IMR-90 (cell line): Measurements from ENCODE around the gene GIT1. TPM values are rescaled to one million over a fixed set of nuclear protein-coding genes. Genes with fewer than 3 reads are reported as not detected.

Experiments used
- ATAC-seq: fragments of 200-7000 bp; cut with Tn5 transposase; 2 replicates; pipeline ENCODE4 v1.9.1; 2020; ENCODE audit warnings: low read depth, mild to moderate bottlenecking, moderate library complexity
- BruUV-seq: library from RNA; stranded (reverse); fragments of 400-500 nt; replicated peaks from 2 replicates; lab custom pipeline; 2021; lab: Mats Ljungman, UMichigan
- CTCF ChIA-PET: fragments of 300-600 bp; formaldehyde crosslinking; extraction: SDS; loops from one replicate; lab custom pipeline; 2021; ENCODE audit warnings: antibody characterized with exemption; lab: Yijun Ruan, JAX
- POLR2A ChIA-PET: fragments of 300-600 bp; sonication (Branson Sonifier 250); formaldehyde crosslinking; loops from one replicate; lab custom pipeline; 2022; ENCODE audit warnings: antibody characterized with exemption; ENCODE audit not compliant: unreplicated experiment; lab: Charles Lee
- DNase-seq: peaks from one replicate; pipeline ENCODE4 v3.0.0; 2013
- H2AFZ ChIP-seq: replicated peaks from 2 replicates; pipeline ENCODE3; 2013; ENCODE audit warnings: low read length, mild to moderate bottlenecking; ENCODE audit not compliant: poor library complexity
- H2AK5ac ChIP-seq: 2 replicates; pipeline ENCODE4 v1.6.1; 2013; ENCODE audit warnings: low read depth, low read length, inconsistent platforms
- H2AK9ac ChIP-seq: replicated peaks from 2 replicates; pipeline ENCODE3; 2013; ENCODE audit warnings: mild to moderate bottlenecking, low read depth, low read length, moderate library complexity; ENCODE audit not compliant: poor library complexity
- H2BK120ac ChIP-seq: 2 replicates; pipeline ENCODE4 v1.6.1; 2013; ENCODE audit warnings: low read depth, low read length, inconsistent platforms
- H2BK15ac ChIP-seq: 3 replicates; pipeline ENCODE4 v1.6.1; 2013; ENCODE audit warnings: low read depth, low read length, inconsistent platforms
- H2BK20ac ChIP-seq: 2 replicates; pipeline ENCODE4 v1.6.1; 2013; ENCODE audit warnings: low read depth, mild to moderate bottlenecking, inconsistent platforms, low read length, moderate library complexity
- H2BK5ac ChIP-seq: 2 replicates; pipeline ENCODE4 v1.6.1; 2013; ENCODE audit warnings: mild to moderate bottlenecking, low read depth, low read length, inconsistent platforms; ENCODE audit not compliant: poor library complexity, severe bottlenecking
- H3K14ac ChIP-seq: replicated peaks from 2 replicates; pipeline ENCODE4 v1.6.1; 2013; ENCODE audit warnings: low read depth, low read length, inconsistent platforms
- H3K18ac ChIP-seq: 2 replicates; pipeline ENCODE4 v1.6.1; 2013; ENCODE audit warnings: low read depth, low read length, control low read depth
- H3K23ac ChIP-seq: 2 replicates; pipeline ENCODE4 v1.6.1; 2013; ENCODE audit warnings: low read depth, low read length, inconsistent platforms
- H3K27ac ChIP-seq: 2 replicates; pipeline ENCODE4 v1.5.1; 2013; ENCODE audit warnings: mild to moderate bottlenecking, control low read depth, low read length; ENCODE audit not compliant: insufficient read depth
- H3K27me3 ChIP-seq: 2 replicates; pipeline ENCODE4 v1.6.1; 2013; ENCODE audit warnings: low read length; ENCODE audit not compliant: control insufficient read depth, insufficient read depth
- H3K36me3 ChIP-seq: 2 replicates; pipeline ENCODE4 v1.6.1; 2013; ENCODE audit warnings: low read length, mixed read lengths; ENCODE audit not compliant: control insufficient read depth, insufficient read depth
- H3K4ac ChIP-seq: 2 replicates; pipeline ENCODE4 v1.6.1; 2013; ENCODE audit warnings: low read depth, low read length, inconsistent platforms
- H3K4me1 ChIP-seq: 2 replicates; pipeline ENCODE4 v1.6.1; 2013; ENCODE audit warnings: low read length, mixed read lengths; ENCODE audit not compliant: control insufficient read depth, insufficient read depth
- H3K4me2 ChIP-seq: 2 replicates; pipeline ENCODE4 v1.6.1; 2013; ENCODE audit warnings: low read depth, mild to moderate bottlenecking, control low read depth, low read length, moderate library complexity
- H3K4me3 ChIP-seq: 2 replicates; pipeline ENCODE4 v1.5.1; 2013; ENCODE audit warnings: low read depth, mild to moderate bottlenecking, control low read depth, low read length, moderate library complexity; ENCODE audit not compliant: insufficient read depth
- H3K56ac ChIP-seq: 2 replicates; pipeline ENCODE4 v1.6.1; 2013; ENCODE audit warnings: low read length, inconsistent platforms; ENCODE audit not compliant: insufficient read depth; ENCODE audit errors: extremely low read depth
- H3K79me1 ChIP-seq, 2 experiments: 2 replicates each; pipeline ENCODE4 v1.6.1; 2013; ENCODE audit warnings: low read length in 2 of 2, inconsistent platforms in 1 of 2, low read depth in 1 of 2
- H3K9ac ChIP-seq: 2 replicates; pipeline ENCODE4 v1.6.1; 2013; ENCODE audit warnings: low read depth, low read length, control low read depth
- H3K9me1 ChIP-seq: 2 replicates; pipeline ENCODE4 v1.6.1; 2013; ENCODE audit warnings: low read length, inconsistent platforms; ENCODE audit not compliant: insufficient read depth
- H3K9me3 ChIP-seq: 2 replicates; pipeline ENCODE4 v1.6.1; 2013; ENCODE audit warnings: low read length; ENCODE audit not compliant: control insufficient read depth, insufficient read depth
- H4K20me1 ChIP-seq: 2 replicates; pipeline ENCODE4 v1.6.1; 2013; ENCODE audit warnings: low read length, inconsistent platforms; ENCODE audit not compliant: insufficient read depth
- H4K5ac ChIP-seq: 2 replicates; pipeline ENCODE4 v1.6.1; 2013; ENCODE audit warnings: mild to moderate bottlenecking, low read depth, low read length, control low read depth
- H4K8ac ChIP-seq, 2 experiments: 2 replicates each; pipeline ENCODE4 v1.6.1; 2013; ENCODE audit warnings: low read depth in 2 of 2, low read length in 2 of 2, control low read depth in 1 of 2, inconsistent platforms in 1 of 2
- H4K91ac ChIP-seq: 2 replicates; pipeline ENCODE4 v1.6.1; 2013; ENCODE audit warnings: low read depth, low read length, inconsistent platforms; ENCODE audit not compliant: insufficient read depth
- CEBPB ChIP-seq: IDR thresholded peaks from 2 replicates; pipeline ENCODE4 v1.6.1; 2012; ENCODE audit warnings: low read depth, low read length, improper control_type of control experiment
- ELK1 ChIP-seq: fragments of 150-350 bp; IDR thresholded peaks from 2 replicates; pipeline ENCODE4 v1.6.1; 2016; ENCODE audit warnings: low read depth, mild to moderate bottlenecking, low read length, moderate library complexity, borderline replicate concordance
- MAFK ChIP-seq: IDR thresholded peaks from 2 replicates; pipeline ENCODE4 v1.6.1; 2012; ENCODE audit warnings: low read depth, low read length, improper control_type of control experiment
- WGBS, 2 experiments: methylation state at CpG; one replicate each; pipeline versions ENCODE4 v1.1.5 to v1.1.7; 2013; ENCODE audit warnings: missing lambda C conversion rate in 2 of 2; ENCODE audit not compliant: insufficient read length in 1 of 2; ENCODE audit errors: extremely low coverage in 2 of 2; 5-methylcytosine and 5-hydroxymethylcytosine counted together
- dilution Hi-C: fragments of 300-500 bp; cut with HindIII; formaldehyde crosslinking; loops from one replicate; pipeline ENCODE4 v1.14.3; 2018; ENCODE audit warnings: low sequenced_read_pairs; ENCODE audit not compliant: unreplicated experiment
- in situ Hi-C: fragments of 300-500 bp; cut with MboI; formaldehyde crosslinking; loops from 3 replicates; pipeline ENCODE4 v1.14.3; 2019; ENCODE audit warnings: low sequenced_read_pairs, inconsistent platforms, mixed read lengths
- intact Hi-C: fragments of 100-400 bp; cut with micrococcal nuclease; formaldehyde crosslinking; loops from 2 replicates; pipeline ENCODE4 v1.10.0; 2022
- polyA plus RNA-seq, 3 experiments: library from polyadenylated mRNA; depleted of rRNA; stranded (reverse); fragments of >200 nt; gene quantifications; 2 replicates each; pipeline ENCODE4 v1.2.3, GENCODE V29; 2012; ENCODE audit warnings: low replicate concordance in 1 of 3
- total RNA-seq: library from RNA; depleted of rRNA; stranded (reverse); fragments of >200 nt; gene quantifications from 2 replicates; pipeline ENCODE4 v1.2.3, GENCODE V29; 2012

The GIT1 gene
- total and polyA plus RNA-seq, 2 of the 4 experiments (the other 2 are of a cell fraction) = 14.2 to 34.2 TPM

GRCh38 chr17:29574732-29575510, 14.5 kb downstream of the GIT1 start:
- H2BK20ac ChIP-seq = no peak overlapping the region
- H4K5ac ChIP-seq = no peak overlapping the region
- H3K18ac ChIP-seq = no peak overlapping the region
- no peak overlapping the region for H3K56ac ChIP-seq
- dilution Hi-C loops (no loop called here), intact Hi-C loops (no loop called here), in situ Hi-C loops (no loop called here)
- no peak overlapping the region for H3K27ac ChIP-seq
- peaks cover 8% of the 10 kb centered on the region; the same call in 1 of the 2 replicates for H3K4me1 ChIP-seq
- no peak overlapping the region for H3K4ac ChIP-seq
- H4K91ac ChIP-seq = no peak overlapping the region
- no peak overlapping the region for H2AK5ac ChIP-seq
- peaks cover 64% of the 10 kb centered on the region for H3K36me3 ChIP-seq
- no peak overlapping the region for H3K23ac ChIP-seq
- no peaks in the 10 kb centered on the region for H3K9me3 ChIP-seq
- ATAC-seq (no peak), DNase-seq (no peak)
- H3K14ac ChIP-seq = no peak overlapping the region
- peak overlapping the region; percentile 52 for H2AK9ac ChIP-seq
- CTCF ChIA-PET = interaction anchor here (1.2 to 2.4 kb wide), 2 partner anchors 16 to 205 kb away, joined by 3 to 7 read pairs; no protein-coding TSS in a partner anchor
- no peak overlapping the region for H4K8ac ChIP-seq
- POLR2A ChIA-PET = interaction anchor here (0.6 kb wide), 1 partner anchor 11 kb away, joined by 3 read pairs; no protein-coding TSS in a partner anchor
- H2BK15ac ChIP-seq = no peak overlapping the region
- H3K4me3 ChIP-seq = no peak overlapping the region
- H2AFZ ChIP-seq = no peak overlapping the region
- H2BK120ac ChIP-seq = no peak overlapping the region
- 94% methylated on average over 5 of the region's 17 CpGs; no CpG with 5 or more reads in 1 of the 2 experiments for WGBS, 2 experiments
- no peak overlapping the region for H3K4me2 ChIP-seq
- no peak for TF ChIP-seq ELK1
- no peak for TF ChIP-seq CEBPB
- TF ChIP-seq MAFK = peak; percentile 66
- H2BK5ac ChIP-seq = no peak overlapping the region
- no peaks in the 10 kb centered on the region; the same call in 1 of the 2 replicates for H3K9me1 ChIP-seq
- no TSS peak for BruUV-seq
- peaks cover 3 to 36% of the 10 kb centered on the region in 2 experiments for H3K79me1 ChIP-seq
- no peaks in the 10 kb centered on the region for H3K27me3 ChIP-seq
- no peak overlapping the region for H3K9ac ChIP-seq
- H4K20me1 ChIP-seq = no peaks in the 10 kb centered on the region; the same call in none of the 2 replicates
